OCI-LY3 (cell line): ENCODE results near the gene MS4A6A.

Experiments
- EZH2phosphoT487 ChIP-seq: fragments of 200-600 bp; shearing (Covaris generic); IDR thresholded peaks from 2 replicates; pipeline ENCODE4 v1.6.1; 2018; ENCODE audit warnings: antibody characterized with exemption, mixed run types, low read depth
- TF ChIP-seq, protein P1 (sequence below): fragments of 200-600, 300-600 bp; sonication (generic); IDR thresholded peaks from 2 replicates; pipeline ENCODE4 v1.5.1; 2014; ENCODE audit warnings: antibody characterized with exemption, low read length, low read depth

DNA sequence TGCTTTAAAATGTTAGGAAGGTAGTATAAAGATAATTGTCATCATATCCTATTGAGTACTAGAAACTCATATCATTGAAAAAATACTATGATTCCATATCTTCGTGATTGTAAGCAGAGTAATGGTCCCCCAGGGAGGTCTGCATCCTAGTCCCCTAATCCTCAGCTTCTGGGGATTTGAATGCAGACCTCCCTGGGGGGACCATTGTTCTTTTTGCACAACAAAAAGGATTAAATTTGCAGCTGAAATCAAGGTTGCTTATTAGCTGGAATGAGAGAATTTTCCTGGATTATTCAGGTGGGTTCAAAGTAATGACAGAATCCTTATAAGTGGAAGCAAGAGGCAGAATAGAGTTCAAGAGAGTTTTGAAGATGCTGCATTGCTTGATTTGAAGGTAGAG is 26.1 kb upstream of the MS4A6A start:
- TF ChIP-seq, protein P1, sequence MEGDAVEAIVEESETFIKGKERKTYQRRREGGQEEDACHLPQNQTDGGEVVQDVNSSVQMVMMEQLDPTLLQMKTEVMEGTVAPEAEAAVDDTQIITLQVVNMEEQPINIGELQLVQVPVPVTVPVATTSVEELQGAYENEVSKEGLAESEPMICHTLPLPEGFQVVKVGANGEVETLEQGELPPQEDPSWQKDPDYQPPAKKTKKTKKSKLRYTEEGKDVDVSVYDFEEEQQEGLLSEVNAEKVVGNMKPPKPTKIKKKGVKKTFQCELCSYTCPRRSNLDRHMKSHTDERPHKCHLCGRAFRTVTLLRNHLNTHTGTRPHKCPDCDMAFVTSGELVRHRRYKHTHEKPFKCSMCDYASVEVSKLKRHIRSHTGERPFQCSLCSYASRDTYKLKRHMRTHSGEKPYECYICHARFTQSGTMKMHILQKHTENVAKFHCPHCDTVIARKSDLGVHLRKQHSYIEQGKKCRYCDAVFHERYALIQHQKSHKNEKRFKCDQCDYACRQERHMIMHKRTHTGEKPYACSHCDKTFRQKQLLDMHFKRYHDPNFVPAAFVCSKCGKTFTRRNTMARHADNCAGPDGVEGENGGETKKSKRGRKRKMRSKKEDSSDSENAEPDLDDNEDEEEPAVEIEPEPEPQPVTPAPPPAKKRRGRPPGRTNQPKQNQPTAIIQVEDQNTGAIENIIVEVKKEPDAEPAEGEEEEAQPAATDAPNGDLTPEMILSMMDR = no peak
- no peak for TF ChIP-seq EZH2phosphoT487
